Heart left ventricle (tissue), 13 donors: ENCODE data around the gene POLE3.

Source experiments
- CTCF ChIP-seq, 12 donors: fragments of 200-600 bp; sonication (generic) in 4 of 12; IDR thresholded peaks; one replicate each; pipeline versions ENCODE4 v1.5.0 to v1.8.0; 2018 to 2022; ENCODE audit warnings: antibody characterized with exemption in 12 of 12, mild to moderate bottlenecking in 5 of 12
- POLR2A ChIP-seq, 2 donors: fragments of 450-650 bp; IDR thresholded peaks; one replicate each; pipeline ENCODE4 v1.6.1; 2017; ENCODE audit warnings: antibody characterized with exemption in 2 of 2, mild to moderate bottlenecking in 2 of 2, moderate library complexity in 2 of 2
- donor health status: ischemic (EF 13 %, LVEDD 7.1; RV severe dilation, severe dysfunction).
- donor health status: DM: no; HTN: yes; CAD: no.
- donor health status: DM: no; HTN: no; CAD: no.
- donor health status: ischemic (EF 25% LVEDD 6.9; RV normal size, moderate dysfunction).
- donor health status: ischemic (EF 25% LVEDD 5.7; RV mildly dilated, moderate dysfunction).
- donor health status: ischemic (EF 35%, LVEDD 5.7; RV mildly dilated, moderate dysfunction).
- donor health status: nonischemic (EF 11% LVEDD 7.7; RV severe dilation, severe dysfunction).
- donor health status: DM: yes; HTN: yes; CAD: no.
- donor health status: PGD.
- donor health status: ischemic (EF 29% LVEDD 5.4; RV normal size, mild dysfunction).
- donor health status: nonischemic (EF 23%, LVEDD 6.1; RV moderate dilation, normal function).

DNA sequence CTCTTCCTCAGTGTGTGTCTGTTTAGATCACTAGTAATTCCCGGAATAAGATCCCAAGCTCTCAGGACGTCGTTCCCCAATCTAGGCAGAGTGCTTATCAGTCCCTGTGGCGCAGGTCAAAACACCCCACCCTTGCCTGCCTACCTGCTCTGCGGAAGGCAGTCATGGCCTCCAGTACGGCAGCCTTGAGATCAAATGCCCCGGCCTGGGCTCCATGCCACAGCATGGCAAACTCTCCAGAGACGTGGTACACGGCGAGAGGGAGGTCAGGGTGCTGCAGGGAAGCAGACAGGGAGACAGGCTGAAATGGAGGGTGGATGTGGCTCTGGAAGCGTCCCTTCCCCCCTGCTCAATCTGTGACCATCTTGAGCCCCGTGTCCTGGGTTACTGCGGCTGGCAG lies 21.6 kb downstream of the POLE3 start:
- TF ChIP-seq CTCF (IDR thresholded peaks at IDR 0.05) = no peak
- no peak for TF ChIP-seq POLR2A (IDR thresholded peaks at IDR 0.05)
